ENCODE results near the gene ADCY5.

DNA sequence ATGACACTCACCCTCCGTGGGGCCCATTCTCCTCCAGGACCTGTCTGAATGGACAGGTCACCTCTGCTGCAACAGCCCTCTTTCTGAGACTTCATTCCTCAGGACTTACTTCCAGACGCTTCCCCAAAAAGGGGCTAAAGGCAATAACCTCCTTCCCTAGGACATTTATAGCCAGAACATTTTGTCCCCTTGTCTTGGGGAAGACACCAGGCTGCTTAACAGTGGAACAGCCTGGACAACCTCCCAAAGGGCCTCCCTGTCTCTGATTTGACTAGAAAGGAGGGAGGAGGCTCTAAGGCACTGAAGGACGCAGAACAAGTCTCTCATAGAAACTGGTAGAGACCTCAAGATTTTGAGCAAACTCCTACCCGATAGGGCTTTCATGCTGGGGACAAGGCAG lies 32.7 kb downstream of the ADCY5 start:
- TF ChIP-seq, protein P1, sequence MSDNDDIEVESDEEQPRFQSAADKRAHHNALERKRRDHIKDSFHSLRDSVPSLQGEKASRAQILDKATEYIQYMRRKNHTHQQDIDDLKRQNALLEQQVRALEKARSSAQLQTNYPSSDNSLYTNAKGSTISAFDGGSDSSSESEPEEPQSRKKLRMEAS (IDR thresholded peaks at IDR 0.05): no peak
- TF ChIP-seq, protein P2, sequence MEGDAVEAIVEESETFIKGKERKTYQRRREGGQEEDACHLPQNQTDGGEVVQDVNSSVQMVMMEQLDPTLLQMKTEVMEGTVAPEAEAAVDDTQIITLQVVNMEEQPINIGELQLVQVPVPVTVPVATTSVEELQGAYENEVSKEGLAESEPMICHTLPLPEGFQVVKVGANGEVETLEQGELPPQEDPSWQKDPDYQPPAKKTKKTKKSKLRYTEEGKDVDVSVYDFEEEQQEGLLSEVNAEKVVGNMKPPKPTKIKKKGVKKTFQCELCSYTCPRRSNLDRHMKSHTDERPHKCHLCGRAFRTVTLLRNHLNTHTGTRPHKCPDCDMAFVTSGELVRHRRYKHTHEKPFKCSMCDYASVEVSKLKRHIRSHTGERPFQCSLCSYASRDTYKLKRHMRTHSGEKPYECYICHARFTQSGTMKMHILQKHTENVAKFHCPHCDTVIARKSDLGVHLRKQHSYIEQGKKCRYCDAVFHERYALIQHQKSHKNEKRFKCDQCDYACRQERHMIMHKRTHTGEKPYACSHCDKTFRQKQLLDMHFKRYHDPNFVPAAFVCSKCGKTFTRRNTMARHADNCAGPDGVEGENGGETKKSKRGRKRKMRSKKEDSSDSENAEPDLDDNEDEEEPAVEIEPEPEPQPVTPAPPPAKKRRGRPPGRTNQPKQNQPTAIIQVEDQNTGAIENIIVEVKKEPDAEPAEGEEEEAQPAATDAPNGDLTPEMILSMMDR (IDR thresholded peaks at IDR 0.05; ENCODE audit: low read depth, low read length, missing input control): no peak
- TF ChIP-seq, protein P3, sequence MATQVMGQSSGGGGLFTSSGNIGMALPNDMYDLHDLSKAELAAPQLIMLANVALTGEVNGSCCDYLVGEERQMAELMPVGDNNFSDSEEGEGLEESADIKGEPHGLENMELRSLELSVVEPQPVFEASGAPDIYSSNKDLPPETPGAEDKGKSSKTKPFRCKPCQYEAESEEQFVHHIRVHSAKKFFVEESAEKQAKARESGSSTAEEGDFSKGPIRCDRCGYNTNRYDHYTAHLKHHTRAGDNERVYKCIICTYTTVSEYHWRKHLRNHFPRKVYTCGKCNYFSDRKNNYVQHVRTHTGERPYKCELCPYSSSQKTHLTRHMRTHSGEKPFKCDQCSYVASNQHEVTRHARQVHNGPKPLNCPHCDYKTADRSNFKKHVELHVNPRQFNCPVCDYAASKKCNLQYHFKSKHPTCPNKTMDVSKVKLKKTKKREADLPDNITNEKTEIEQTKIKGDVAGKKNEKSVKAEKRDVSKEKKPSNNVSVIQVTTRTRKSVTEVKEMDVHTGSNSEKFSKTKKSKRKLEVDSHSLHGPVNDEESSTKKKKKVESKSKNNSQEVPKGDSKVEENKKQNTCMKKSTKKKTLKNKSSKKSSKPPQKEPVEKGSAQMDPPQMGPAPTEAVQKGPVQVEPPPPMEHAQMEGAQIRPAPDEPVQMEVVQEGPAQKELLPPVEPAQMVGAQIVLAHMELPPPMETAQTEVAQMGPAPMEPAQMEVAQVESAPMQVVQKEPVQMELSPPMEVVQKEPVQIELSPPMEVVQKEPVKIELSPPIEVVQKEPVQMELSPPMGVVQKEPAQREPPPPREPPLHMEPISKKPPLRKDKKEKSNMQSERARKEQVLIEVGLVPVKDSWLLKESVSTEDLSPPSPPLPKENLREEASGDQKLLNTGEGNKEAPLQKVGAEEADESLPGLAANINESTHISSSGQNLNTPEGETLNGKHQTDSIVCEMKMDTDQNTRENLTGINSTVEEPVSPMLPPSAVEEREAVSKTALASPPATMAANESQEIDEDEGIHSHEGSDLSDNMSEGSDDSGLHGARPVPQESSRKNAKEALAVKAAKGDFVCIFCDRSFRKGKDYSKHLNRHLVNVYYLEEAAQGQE (IDR thresholded peaks at IDR 0.05): no peak
- TF ChIP-seq NR2F2 (IDR thresholded peaks at IDR 0.05) (peak; percentile 81), JUND (IDR thresholded peaks at IDR 0.05) (no peak), HNF4A (conservative IDR thresholded peaks at IDR 0.05) (no peak), TAF1 (conservative IDR thresholded peaks at IDR 0.05) (no peak), EGR1 (IDR thresholded peaks at IDR 0.05; ENCODE audit: low read depth in 2 of 2) (no peak), RAD21 (IDR thresholded peaks at IDR 0.05) (no peak), FOXA1 (IDR thresholded peaks at IDR 0.05) (no peak)
- TF ChIP-seq, protein P4, sequence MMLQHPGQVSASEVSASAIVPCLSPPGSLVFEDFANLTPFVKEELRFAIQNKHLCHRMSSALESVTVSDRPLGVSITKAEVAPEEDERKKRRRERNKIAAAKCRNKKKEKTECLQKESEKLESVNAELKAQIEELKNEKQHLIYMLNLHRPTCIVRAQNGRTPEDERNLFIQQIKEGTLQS (IDR thresholded peaks at IDR 0.05): no peak

Measured in liver (tissue), 3 donors.